Osteocyte (in vitro differentiated cells): ENCODE data around the gene LARGE1. TPM values are rescaled to one million over a fixed set of nuclear protein-coding genes. Genes with fewer than 3 reads are reported as not detected.
"Not testable (repeated sequence)": the region's sequence is repeated elsewhere in the genome, so short reads cannot be mapped to it uniquely, and the experiment has no call there.

Source experiments
- DNase-seq: peaks from one replicate; pipeline ENCODE4 v3.0.0; 2021; ENCODE audit warnings: mixed read lengths; ENCODE audit not compliant: unreplicated experiment; ENCODE audit errors: extremely low spot score
- H3K27ac Mint-ChIP-seq: one replicate; pipeline ENCODE4 v1.8.0; 2021; ENCODE audit warnings: mild to moderate bottlenecking, mixed read lengths; ENCODE audit not compliant: unreplicated experiment
- H3K27me3 Mint-ChIP-seq: one replicate; pipeline ENCODE4 v1.8.0; 2021; ENCODE audit warnings: mixed read lengths; ENCODE audit not compliant: unreplicated experiment
- H3K36me3 Mint-ChIP-seq: one replicate; pipeline ENCODE4 v1.8.0; 2021; ENCODE audit warnings: mixed read lengths; ENCODE audit not compliant: unreplicated experiment
- H3K4me1 Mint-ChIP-seq: one replicate; pipeline ENCODE4 v1.8.0; 2021; ENCODE audit warnings: mixed read lengths; ENCODE audit not compliant: unreplicated experiment
- H3K4me3 Mint-ChIP-seq: one replicate; pipeline ENCODE4 v1.8.0; 2021; ENCODE audit warnings: mild to moderate bottlenecking, moderate library complexity, mixed read lengths; ENCODE audit not compliant: unreplicated experiment
- H3K9me3 Mint-ChIP-seq: one replicate; pipeline ENCODE4 v1.8.0; 2021; ENCODE audit warnings: mixed read lengths; ENCODE audit not compliant: unreplicated experiment
- CTCF ChIP-seq: fragments of 200-600 bp; sonication (generic); IDR thresholded peaks from 2 replicates; pipeline ENCODE4 v1.5.0; 2021; ENCODE audit warnings: antibody characterized with exemption, mild to moderate bottlenecking, moderate library complexity
- total RNA-seq: library from RNA; stranded (reverse); gene quantifications from 2 replicates; pipeline ENCODE4 v1.2.1, GENCODE V29; 2021

LARGE1 gene
- total RNA-seq, 1 donor from 2014 or later = 17.6 TPM

- no peaks in the 10 kb centered on the region for H3K36me3 Mint-ChIP-seq
- no peak for DNase-seq
- H3K4me1 Mint-ChIP-seq = peaks cover 10% of the 10 kb centered on the region
- no peaks in the 10 kb centered on the region for H3K27me3 Mint-ChIP-seq
- H3K9me3 Mint-ChIP-seq = peaks cover 7% of the 10 kb centered on the region
- H3K4me3 Mint-ChIP-seq = no peak overlapping the region
- no peak overlapping the region for H3K27ac Mint-ChIP-seq
- no peak for TF ChIP-seq CTCF
Observed at GRCh38 chr22:33569559-33569958, 350.7 kb downstream of the LARGE1 start.

- Mint-ChIP-seq H3K9me3 (peaks cover 7% of the 10 kb centered on the region), H3K27me3 (no peaks in the 10 kb centered on the region), H3K4me3 (no peak overlapping the region), H3K36me3 (no peaks in the 10 kb centered on the region), H3K27ac (no peak overlapping the region), H3K4me1 (peaks cover 10% of the 10 kb centered on the region)
- TF ChIP-seq CTCF = no peak
- DNase-seq = no peak
Observed at GRCh38 chr22:33569018-33569417, 351.3 kb downstream of the LARGE1 start.

GRCh38 chr22:33566495-33566894 lies 353.8 kb downstream of the LARGE1 start:
- DNase-seq, H3K4me1 Mint-ChIP-seq, H3K36me3 Mint-ChIP-seq, H3K4me3 Mint-ChIP-seq, H3K27me3 Mint-ChIP-seq, H3K9me3 Mint-ChIP-seq, H3K27ac Mint-ChIP-seq: not testable (repeated sequence)

GRCh38 chr22:33565580-33565995 lies 354.7 kb downstream of the LARGE1 start:
- peaks cover 10% of the 10 kb centered on the region for H3K4me1 Mint-ChIP-seq
- no peak overlapping the region for H3K27ac Mint-ChIP-seq
- H3K4me3 Mint-ChIP-seq = no peak overlapping the region
- TF ChIP-seq CTCF = no peak
- H3K36me3 Mint-ChIP-seq = no peaks in the 10 kb centered on the region
- DNase-seq = no peak
- peaks cover 7% of the 10 kb centered on the region for H3K9me3 Mint-ChIP-seq
- no peaks in the 10 kb centered on the region for H3K27me3 Mint-ChIP-seq

GRCh38 chr22:33564683-33565082 lies 355.6 kb downstream of the LARGE1 start:
- DNase-seq = no peak
- Mint-ChIP-seq H3K4me1 (peaks cover 8% of the 10 kb centered on the region), H3K27me3 (no peaks in the 10 kb centered on the region), H3K4me3 (no peak overlapping the region), H3K36me3 (no peaks in the 10 kb centered on the region), H3K9me3 (peaks cover 7% of the 10 kb centered on the region), H3K27ac (no peak overlapping the region)
- no peak for TF ChIP-seq CTCF
